ENCODE results near the gene KRTAP10-10.

Gene KRTAP10-10

GRCh38 chr21:44686000-44686781 lies 49.0 kb downstream of the KRTAP10-10 start:
- no peak for DNase-seq

GRCh38 chr21:44686843-44687561 lies 49.8 kb downstream of the KRTAP10-10 start:
- DNase-seq, result no peak

GRCh38 chr21:44687671-44688070 lies 50.5 kb downstream of the KRTAP10-10 start:
- no peak for DNase-seq

Data from stimulated activated CD4-positive, alpha-beta T cell treated with anti-CD3 and anti-CD28 coated beads, Interleukin-1b, Interleukin-23, amount 100 ng/mL, for 48 hours (primary cell).